Measurements from ENCODE around the gene CNOT1.

The CNOT1 gene

DNA sequence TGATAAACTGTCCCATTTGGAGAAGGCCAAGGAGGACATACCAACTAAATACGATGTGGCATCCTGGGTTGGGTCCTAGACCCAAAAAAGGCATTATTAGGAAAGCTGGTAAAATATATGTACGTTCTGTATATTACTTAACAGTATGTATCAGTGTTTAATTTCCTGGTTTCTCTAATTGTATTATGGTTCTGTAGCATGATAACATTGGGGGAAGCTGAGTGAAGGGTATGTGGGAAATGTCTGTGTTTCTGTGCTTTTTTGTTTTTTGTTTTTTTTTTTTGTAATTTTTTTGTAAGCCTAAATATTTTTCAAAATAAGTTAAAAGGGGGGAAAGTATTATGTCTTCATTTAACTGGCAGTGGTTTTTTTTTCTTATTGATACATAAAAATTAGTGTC is 151.2 kb downstream of the CNOT1 start:
- DNase-seq: no peak

DNA sequence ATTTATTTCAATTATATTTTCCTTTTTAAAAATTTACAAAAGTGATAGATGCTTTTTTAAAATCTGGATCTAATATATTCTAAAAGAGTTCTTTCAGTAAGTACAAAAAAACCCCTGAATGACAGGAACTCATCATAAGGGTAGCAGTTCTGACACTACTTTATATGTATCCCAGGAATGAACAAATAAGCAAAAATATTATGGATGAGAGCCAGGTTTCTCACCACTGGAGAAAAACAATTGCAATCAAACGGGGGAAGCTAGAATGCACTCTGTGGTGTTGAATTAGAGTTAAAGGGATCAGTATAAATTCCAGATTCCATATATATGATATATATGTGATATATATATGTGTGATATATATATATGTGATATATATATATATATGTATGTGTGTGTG is 152.8 kb downstream of the CNOT1 start:
- no peak for DNase-seq

DNA sequence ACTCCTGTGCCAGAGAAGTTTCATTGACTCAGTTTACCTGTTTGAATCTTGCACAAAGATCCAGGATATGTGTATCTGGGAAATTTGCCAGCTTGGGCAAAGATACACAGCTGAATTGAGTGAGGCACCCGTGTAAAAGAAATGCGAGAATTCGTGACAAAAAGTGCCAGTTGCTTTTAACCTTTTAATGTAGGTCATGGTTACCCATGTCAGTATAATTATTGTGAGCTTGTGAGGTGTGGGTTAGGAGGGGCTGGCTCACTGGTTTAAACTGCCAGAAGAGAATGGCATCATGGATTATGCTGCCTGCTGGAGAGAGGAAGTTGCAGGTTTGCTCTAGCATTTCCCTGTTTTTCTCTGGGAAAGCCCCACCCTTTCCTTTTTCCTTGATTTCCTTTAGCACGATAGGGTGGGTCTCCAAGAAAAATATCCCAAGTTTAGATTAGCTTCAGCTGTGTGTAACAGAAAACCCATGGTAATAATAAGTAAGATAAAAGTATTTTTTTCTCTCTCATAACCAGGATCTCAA is 154.5 kb downstream of the CNOT1 start:
- DNase-seq: no peak

DNA sequence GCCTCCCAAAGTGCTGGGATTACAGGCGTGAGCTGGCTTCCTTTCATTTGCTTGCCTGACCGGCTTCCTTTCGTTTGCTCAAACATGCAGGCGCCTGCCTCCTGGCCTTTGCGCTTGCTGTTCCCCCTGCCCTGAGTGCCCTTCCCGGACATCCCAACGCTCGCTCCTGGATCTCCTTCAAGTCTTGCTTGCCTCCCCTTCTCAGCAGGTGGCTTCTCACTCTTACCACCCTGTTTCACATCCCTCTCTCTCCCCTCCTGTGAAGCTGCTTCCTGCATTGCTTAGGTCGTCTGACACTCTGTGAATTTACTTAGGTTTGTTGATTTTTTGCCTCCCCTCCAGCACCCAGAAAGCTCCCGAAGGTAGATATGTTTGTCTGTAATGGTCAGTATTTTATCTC is 155.3 kb downstream of the CNOT1 start:
- no peak for DNase-seq

DNA sequence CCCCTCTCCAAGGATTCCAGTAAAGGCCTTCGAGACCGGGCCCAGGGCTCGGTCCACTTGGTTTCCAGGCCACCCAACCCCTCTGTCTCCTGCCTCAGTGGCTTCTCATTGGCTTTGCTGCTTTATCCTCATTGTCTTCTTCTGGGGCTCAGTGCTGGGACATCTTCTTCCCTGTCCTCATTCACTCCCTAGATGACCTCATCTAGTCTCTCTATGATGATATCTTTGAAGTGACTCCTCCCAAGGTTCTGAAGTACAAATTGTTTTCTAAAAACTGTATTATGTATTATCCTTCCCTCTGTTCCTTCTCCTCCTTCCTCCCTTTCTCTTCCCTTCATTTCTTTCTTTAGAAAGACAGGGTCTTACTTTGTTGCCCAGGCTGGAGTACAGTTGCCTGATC is 156.8 kb downstream of the CNOT1 start:
- no peak for DNase-seq

DNA sequence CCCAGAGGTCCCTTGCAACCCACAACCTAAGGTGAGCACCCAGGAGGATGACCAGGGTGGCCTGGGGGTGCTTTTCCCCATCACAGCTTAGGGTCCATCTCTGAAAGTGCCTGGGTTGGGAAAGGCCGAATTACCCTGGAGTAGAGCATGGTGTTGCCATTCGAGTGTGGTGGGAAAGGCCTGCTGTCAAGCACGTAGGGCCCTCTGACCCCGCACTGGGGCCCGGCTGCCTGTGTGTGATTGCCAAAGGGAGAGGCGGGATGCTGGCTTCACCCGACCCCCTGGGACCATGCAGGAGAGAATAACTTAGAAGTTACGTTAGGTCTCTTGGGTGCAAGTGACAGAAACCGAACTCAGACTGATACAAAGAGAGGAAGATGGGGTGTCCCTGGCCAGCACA is 157.4 kb downstream of the CNOT1 start:
- no peak for DNase-seq

DNA sequence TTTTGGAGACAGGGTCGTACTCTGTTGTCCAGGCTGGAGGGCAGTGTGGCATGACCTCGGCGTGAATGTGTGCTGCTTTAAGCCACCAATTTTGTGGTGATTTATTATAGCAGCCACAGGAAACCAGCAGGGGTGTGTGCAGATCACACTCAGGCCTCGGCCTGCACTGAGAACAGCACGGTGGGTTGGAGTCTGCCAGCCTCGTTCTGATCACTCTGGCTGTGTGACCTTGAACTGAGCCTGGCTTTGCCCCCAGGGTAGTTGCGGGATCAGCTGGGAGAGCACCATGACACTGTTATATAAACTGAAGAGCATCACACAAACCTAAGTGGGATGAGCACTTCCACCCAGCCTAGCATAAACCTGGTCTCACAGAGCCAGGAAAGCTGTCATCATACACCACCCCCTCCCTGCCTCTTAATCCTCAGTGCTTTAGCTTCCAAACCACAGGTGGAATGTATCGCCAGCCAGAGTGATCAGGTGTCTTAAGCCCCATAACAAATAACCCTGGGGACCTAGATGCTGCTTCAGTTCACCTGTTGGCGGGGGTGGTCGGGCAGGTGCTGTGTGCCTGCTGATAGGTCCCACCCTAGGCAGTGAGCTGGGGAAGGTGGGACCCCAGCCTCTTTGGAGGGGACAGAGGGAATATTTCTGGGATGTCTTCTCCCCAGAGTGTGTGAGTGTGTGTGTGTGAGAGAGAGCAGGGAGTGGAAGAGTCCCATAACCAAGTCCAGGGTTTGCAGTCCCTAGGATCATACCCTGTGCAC is 158.2 kb downstream of the CNOT1 start:
- no peak for DNase-seq

Measured in HCEC 1CT (cell line).